SK-N-SH (cell line): Measurements from ENCODE around the gene CCDC14. TPM values are rescaled to one million over a fixed set of nuclear protein-coding genes. Genes with fewer than 3 reads are reported as not detected.

Source experiments
- CTCF ChIA-PET: fragments of 300-600, 350-600 bp; formaldehyde crosslinking; extraction: SDS; loops from one replicate; lab custom pipeline; 2021; lab: Yijun Ruan, JAX
- POLR2A ChIA-PET: fragments of 350-600 bp; sonication (Branson Sonifier 250); formaldehyde crosslinking; extraction: SDS; loops from one replicate; lab custom pipeline; 2020; ENCODE audit warnings: antibody characterized with exemption, inconsistent platforms; lab: Yijun Ruan, JAX
- DNase-seq: peaks from one replicate; pipeline ENCODE4 v3.0.0; 2012
- H2AFZ ChIP-seq: fragments of 200-600 bp; sonication (generic); 2 replicates; pipeline ENCODE4 v1.8.1; 2016; ENCODE audit warnings: antibody characterized with exemption, mild to moderate bottlenecking, low read depth
- H3F3A ChIP-seq: fragments of 200-600 bp; sonication (generic); replicated peaks from 2 replicates; pipeline ENCODE3; 2016; ENCODE audit warnings: antibody characterized with exemption, mild to moderate bottlenecking; ENCODE audit not compliant: insufficient read depth
- H3K27ac ChIP-seq, 2 experiments: fragments of 200-500 bp in 1 of 2; fragments of 200-600 bp in 1 of 2; sonication (Bioruptor generic) in 1 of 2; sonication (generic), shearing (Covaris generic) in 1 of 2; 2 replicates each; pipeline versions ENCODE4 v1.5.1 to v1.6.1; 2014 to 2016; ENCODE audit warnings: low read depth in 2 of 2, inconsistent platforms in 1 of 2, low read length in 1 of 2, mild to moderate bottlenecking in 1 of 2, mixed read lengths in 1 of 2
- H3K27me3 ChIP-seq: fragments of 200-600 bp; sonication (generic), shearing (Covaris generic); 2 replicates; pipeline ENCODE4 v1.6.1; 2016; ENCODE audit warnings: mixed run types; ENCODE audit not compliant: insufficient read depth
- H3K36me3 ChIP-seq, 2 experiments: fragments of 200-500 bp in 1 of 2; fragments of 200-600 bp in 1 of 2; sonication (Bioruptor generic) in 1 of 2; sonication (generic) in 1 of 2; replicated peaks in 1 of 2; 2 replicates each; pipeline versions ENCODE3 to v1.5.1; 2014 to 2016; ENCODE audit warnings: low read length in 1 of 2, mild to moderate bottlenecking in 1 of 2; ENCODE audit not compliant: insufficient read depth in 2 of 2, control insufficient read depth in 1 of 2
- H3K4me1 ChIP-seq, 2 experiments: fragments of 200-500 bp in 1 of 2; fragments of 200-600 bp in 1 of 2; sonication (Bioruptor generic) in 1 of 2; sonication (generic), shearing (Covaris generic) in 1 of 2; 2 replicates each; pipeline versions ENCODE4 v1.5.1 to v1.6.1; 2014 to 2016; ENCODE audit warnings: low read depth in 1 of 2, low read length in 1 of 2, mixed run types in 1 of 2; ENCODE audit not compliant: insufficient read depth in 2 of 2, control insufficient read depth in 1 of 2
- H3K4me2 ChIP-seq: fragments of 200-600 bp; sonication (generic), shearing (Covaris generic); 2 replicates; pipeline ENCODE4 v1.6.1; 2017; ENCODE audit warnings: mixed run types
- H3K4me3 ChIP-seq, 2 experiments: fragments of 200-500 bp in 1 of 2; fragments of 200-600 bp in 1 of 2; sonication (Bioruptor generic) in 1 of 2; sonication (generic), shearing (Covaris generic) in 1 of 2; 2 replicates each; pipeline versions ENCODE4 v1.5.1 to v1.8.1; 2014 to 2016; ENCODE audit warnings: low read depth in 2 of 2, inconsistent platforms in 1 of 2, low read length in 1 of 2, mild to moderate bottlenecking in 1 of 2, mixed read lengths in 1 of 2, moderate library complexity in 1 of 2
- H3K79me2 ChIP-seq: fragments of 200-600 bp; sonication (generic); 2 replicates; pipeline ENCODE4 v1.8.1; 2017; ENCODE audit warnings: mild to moderate bottlenecking; ENCODE audit not compliant: insufficient read depth
- H3K9ac ChIP-seq: fragments of 200-600 bp; sonication (generic); 2 replicates; pipeline ENCODE4 v1.6.1; 2017; ENCODE audit warnings: mixed run types
- H3K9me2 ChIP-seq: fragments of 200-600 bp; sonication (generic); 2 replicates; pipeline ENCODE4 v1.6.1; 2017; ENCODE audit warnings: mixed run types
- H3K9me3 ChIP-seq: fragments of 200-600 bp; sonication (generic); 2 replicates; pipeline ENCODE4 v1.6.1; 2017; ENCODE audit warnings: mixed run types, mild to moderate bottlenecking, moderate library complexity
- H4K20me1 ChIP-seq: fragments of 200-600 bp; sonication (generic); 2 replicates; pipeline ENCODE4 v1.6.1; 2017; ENCODE audit warnings: mild to moderate bottlenecking, mixed run types; ENCODE audit not compliant: insufficient read depth
- CHD2 ChIP-seq: fragments of 150-350 bp; IDR thresholded peaks from 2 replicates; pipeline ENCODE4 v1.6.1; 2018; ENCODE audit warnings: low read length; ENCODE audit not compliant: partially characterized antibody
- FOXJ3 ChIP-seq: sonication (generic); formaldehyde crosslinking; IDR thresholded peaks from 2 replicates; pipeline ENCODE4 v1.5.1; 2020; ENCODE audit warnings: mild to moderate bottlenecking, missing genetic modification reagents
- GABPA ChIP-seq: IDR thresholded peaks from 2 replicates; pipeline ENCODE4 v1.4.0; 2012; ENCODE audit warnings: low read depth, mild to moderate bottlenecking
- JUND ChIP-seq: IDR thresholded peaks from 2 replicates; pipeline ENCODE4 v1.4.0; 2012
- MXI1 ChIP-seq: IDR thresholded peaks from 2 replicates; pipeline ENCODE4 v1.6.1; 2012; ENCODE audit warnings: mild to moderate bottlenecking, low read depth, low read length, improper control_type of control experiment
- POLR2AphosphoS5 ChIP-seq: IDR thresholded peaks from 2 replicates; pipeline ENCODE4 v1.6.1; 2012; ENCODE audit warnings: low read depth, low read length
- RAD21 ChIP-seq: IDR thresholded peaks from 2 replicates; pipeline ENCODE4 v1.6.1; 2012; ENCODE audit warnings: mild to moderate bottlenecking, low read length
- RCOR1 ChIP-seq: fragments of 150-350 bp; IDR thresholded peaks from 2 replicates; pipeline ENCODE4 v1.6.1; 2017; ENCODE audit warnings: antibody characterized with exemption, low read length
- RXRA ChIP-seq: IDR thresholded peaks from 2 replicates; pipeline ENCODE4 v1.4.0; 2012; ENCODE audit warnings: low read depth, mild to moderate bottlenecking, borderline replicate concordance
- SIN3A ChIP-seq: IDR thresholded peaks from 2 replicates; pipeline ENCODE4 v1.6.1; 2012; ENCODE audit warnings: low read depth, mild to moderate bottlenecking, low read length, moderate library complexity, borderline replicate concordance
- SMC3 ChIP-seq: IDR thresholded peaks from 2 replicates; pipeline ENCODE4 v1.6.1; 2012; ENCODE audit warnings: low read depth, low read length, improper control_type of control experiment
- TAF1 ChIP-seq: IDR thresholded peaks from 2 replicates; pipeline ENCODE4 v1.6.1; 2012; ENCODE audit warnings: low read depth, mild to moderate bottlenecking, low read length, moderate library complexity, borderline replicate concordance
- TCF12 ChIP-seq: IDR thresholded peaks from 2 replicates; pipeline ENCODE4 v1.4.0; 2012
- TEAD4 ChIP-seq: IDR thresholded peaks from 2 replicates; pipeline ENCODE4 v1.4.0; 2012; ENCODE audit warnings: mild to moderate bottlenecking, borderline replicate concordance; ENCODE audit not compliant: insufficient read depth
- WGBS: methylation state at CpG from one replicate; pipeline ENCODE4 v1.1.6; 2017; ENCODE audit warnings: low lambda C conversion rate; 5-methylcytosine and 5-hydroxymethylcytosine counted together
- polyA plus RNA-seq, 3 experiments: library from polyadenylated mRNA; depleted of rRNA; stranded (reverse); fragments of >200 nt; gene quantifications; 2 replicates each; pipeline ENCODE4 v1.2.3, GENCODE V29; 2012
- TF ChIP-seq, protein P1 (sequence below): fragments of 200-600 bp; sonication (generic); IDR thresholded peaks from 2 replicates; pipeline ENCODE4 v1.6.1; 2017; ENCODE audit warnings: antibody characterized with exemption, mild to moderate bottlenecking, moderate library complexity
- TF ChIP-seq, protein P2 (sequence below): fragments of 150-350 bp; IDR thresholded peaks from 2 replicates; pipeline ENCODE4 v1.6.1; 2017; ENCODE audit warnings: antibody characterized with exemption, low read length, low read depth, borderline replicate concordance
- TF ChIP-seq, protein P3 (sequence below): IDR thresholded peaks from 2 replicates; pipeline ENCODE4 v1.4.0; 2012; ENCODE audit warnings: low read depth
- TF ChIP-seq, protein P4 (sequence below): IDR thresholded peaks from 2 replicates; pipeline ENCODE4 v1.4.0; 2012; ENCODE audit warnings: low read depth, borderline replicate concordance
- TF ChIP-seq, protein P5 (sequence below): IDR thresholded peaks from 2 replicates; pipeline ENCODE4 v1.6.1; 2012; ENCODE audit warnings: mild to moderate bottlenecking, low read depth, low read length, moderate library complexity

The CCDC14 gene
- polyA plus RNA-seq, 1 of the 3 experiments (the other 2 are of a cell fraction): 147 TPM

DNA sequence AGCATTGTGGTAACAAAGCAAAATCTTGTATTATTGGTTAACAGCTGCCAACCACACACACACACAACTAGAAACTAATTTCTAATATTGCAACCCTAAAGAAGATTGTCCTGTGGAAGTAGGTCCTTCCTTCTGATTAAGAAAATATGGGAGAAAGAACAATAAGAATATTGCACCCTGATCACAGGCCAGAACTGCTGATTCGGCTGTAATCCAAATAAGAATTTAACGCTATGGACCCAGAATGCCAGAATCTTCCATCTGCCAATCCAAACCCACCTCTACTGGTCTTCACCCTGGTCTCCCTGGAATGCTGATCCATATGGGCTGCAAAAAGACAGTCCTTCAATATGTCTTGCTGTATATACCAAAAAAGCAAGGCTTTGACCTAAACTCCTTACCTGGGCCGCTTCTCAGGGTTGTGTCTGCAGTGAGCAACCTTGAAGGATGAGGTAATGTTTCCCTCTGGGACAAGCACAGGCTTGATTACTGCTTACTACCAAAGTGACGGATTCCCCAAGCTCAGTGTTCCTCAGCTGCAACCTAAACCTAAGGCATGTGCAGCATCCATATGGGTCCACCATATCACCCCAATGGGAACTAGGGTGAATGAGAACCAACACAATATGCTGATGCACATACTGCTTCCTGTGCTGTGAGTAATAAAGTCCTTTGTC is 8.0 kb downstream of the CCDC14 start:
- WGBS: 95% methylated on average over 4 of the region's 4 CpGs

More for the DNA sequence above, 8.0 kb downstream of the CCDC14 start:
- no peaks in the 10 kb centered on the region for H3K27me3 ChIP-seq
- H4K20me1 ChIP-seq: no peaks in the 10 kb centered on the region
- TF ChIP-seq RCOR1 (no peak), JUND (no peak), CHD2 (no peak), MXI1 (no peak), SIN3A (no peak), RXRA (no peak), TCF12 (no peak), SMC3 (no peak), RAD21 (no peak), POLR2AphosphoS5 (no peak), FOXJ3 (CRISPR knock-in tag) (no peak), TEAD4 (no peak), TAF1 (no peak), GABPA (no peak)
- TF ChIP-seq, protein P1, sequence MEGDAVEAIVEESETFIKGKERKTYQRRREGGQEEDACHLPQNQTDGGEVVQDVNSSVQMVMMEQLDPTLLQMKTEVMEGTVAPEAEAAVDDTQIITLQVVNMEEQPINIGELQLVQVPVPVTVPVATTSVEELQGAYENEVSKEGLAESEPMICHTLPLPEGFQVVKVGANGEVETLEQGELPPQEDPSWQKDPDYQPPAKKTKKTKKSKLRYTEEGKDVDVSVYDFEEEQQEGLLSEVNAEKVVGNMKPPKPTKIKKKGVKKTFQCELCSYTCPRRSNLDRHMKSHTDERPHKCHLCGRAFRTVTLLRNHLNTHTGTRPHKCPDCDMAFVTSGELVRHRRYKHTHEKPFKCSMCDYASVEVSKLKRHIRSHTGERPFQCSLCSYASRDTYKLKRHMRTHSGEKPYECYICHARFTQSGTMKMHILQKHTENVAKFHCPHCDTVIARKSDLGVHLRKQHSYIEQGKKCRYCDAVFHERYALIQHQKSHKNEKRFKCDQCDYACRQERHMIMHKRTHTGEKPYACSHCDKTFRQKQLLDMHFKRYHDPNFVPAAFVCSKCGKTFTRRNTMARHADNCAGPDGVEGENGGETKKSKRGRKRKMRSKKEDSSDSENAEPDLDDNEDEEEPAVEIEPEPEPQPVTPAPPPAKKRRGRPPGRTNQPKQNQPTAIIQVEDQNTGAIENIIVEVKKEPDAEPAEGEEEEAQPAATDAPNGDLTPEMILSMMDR: no peak
- TF ChIP-seq, protein P2, sequence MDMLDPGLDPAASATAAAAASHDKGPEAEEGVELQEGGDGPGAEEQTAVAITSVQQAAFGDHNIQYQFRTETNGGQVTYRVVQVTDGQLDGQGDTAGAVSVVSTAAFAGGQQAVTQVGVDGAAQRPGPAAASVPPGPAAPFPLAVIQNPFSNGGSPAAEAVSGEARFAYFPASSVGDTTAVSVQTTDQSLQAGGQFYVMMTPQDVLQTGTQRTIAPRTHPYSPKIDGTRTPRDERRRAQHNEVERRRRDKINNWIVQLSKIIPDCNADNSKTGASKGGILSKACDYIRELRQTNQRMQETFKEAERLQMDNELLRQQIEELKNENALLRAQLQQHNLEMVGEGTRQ: no peak
- TF ChIP-seq, protein P3, sequence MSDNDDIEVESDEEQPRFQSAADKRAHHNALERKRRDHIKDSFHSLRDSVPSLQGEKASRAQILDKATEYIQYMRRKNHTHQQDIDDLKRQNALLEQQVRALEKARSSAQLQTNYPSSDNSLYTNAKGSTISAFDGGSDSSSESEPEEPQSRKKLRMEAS: no peak
- TF ChIP-seq, protein P4, sequence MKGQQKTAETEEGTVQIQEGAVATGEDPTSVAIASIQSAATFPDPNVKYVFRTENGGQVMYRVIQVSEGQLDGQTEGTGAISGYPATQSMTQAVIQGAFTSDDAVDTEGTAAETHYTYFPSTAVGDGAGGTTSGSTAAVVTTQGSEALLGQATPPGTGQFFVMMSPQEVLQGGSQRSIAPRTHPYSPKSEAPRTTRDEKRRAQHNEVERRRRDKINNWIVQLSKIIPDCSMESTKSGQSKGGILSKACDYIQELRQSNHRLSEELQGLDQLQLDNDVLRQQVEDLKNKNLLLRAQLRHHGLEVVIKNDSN: no peak
- TF ChIP-seq, protein P5, sequence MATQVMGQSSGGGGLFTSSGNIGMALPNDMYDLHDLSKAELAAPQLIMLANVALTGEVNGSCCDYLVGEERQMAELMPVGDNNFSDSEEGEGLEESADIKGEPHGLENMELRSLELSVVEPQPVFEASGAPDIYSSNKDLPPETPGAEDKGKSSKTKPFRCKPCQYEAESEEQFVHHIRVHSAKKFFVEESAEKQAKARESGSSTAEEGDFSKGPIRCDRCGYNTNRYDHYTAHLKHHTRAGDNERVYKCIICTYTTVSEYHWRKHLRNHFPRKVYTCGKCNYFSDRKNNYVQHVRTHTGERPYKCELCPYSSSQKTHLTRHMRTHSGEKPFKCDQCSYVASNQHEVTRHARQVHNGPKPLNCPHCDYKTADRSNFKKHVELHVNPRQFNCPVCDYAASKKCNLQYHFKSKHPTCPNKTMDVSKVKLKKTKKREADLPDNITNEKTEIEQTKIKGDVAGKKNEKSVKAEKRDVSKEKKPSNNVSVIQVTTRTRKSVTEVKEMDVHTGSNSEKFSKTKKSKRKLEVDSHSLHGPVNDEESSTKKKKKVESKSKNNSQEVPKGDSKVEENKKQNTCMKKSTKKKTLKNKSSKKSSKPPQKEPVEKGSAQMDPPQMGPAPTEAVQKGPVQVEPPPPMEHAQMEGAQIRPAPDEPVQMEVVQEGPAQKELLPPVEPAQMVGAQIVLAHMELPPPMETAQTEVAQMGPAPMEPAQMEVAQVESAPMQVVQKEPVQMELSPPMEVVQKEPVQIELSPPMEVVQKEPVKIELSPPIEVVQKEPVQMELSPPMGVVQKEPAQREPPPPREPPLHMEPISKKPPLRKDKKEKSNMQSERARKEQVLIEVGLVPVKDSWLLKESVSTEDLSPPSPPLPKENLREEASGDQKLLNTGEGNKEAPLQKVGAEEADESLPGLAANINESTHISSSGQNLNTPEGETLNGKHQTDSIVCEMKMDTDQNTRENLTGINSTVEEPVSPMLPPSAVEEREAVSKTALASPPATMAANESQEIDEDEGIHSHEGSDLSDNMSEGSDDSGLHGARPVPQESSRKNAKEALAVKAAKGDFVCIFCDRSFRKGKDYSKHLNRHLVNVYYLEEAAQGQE: no peak
- H3K4me1 ChIP-seq: peaks cover under 1% of the 10 kb centered on the region in 2 experiments; a peak in 1 of 4 replicates
- no peaks in the 10 kb centered on the region for H3K9me2 ChIP-seq
- H2AFZ ChIP-seq: no peak overlapping the region
- H3K4me3 ChIP-seq: no peak overlapping the region
- H3K27ac ChIP-seq: no peak overlapping the region
- no peak for DNase-seq
- H3K9ac ChIP-seq: no peak overlapping the region
- peaks cover 81 to 85% of the 10 kb centered on the region in 2 experiments for H3K36me3 ChIP-seq
- H3K4me2 ChIP-seq: no peak overlapping the region
- H3F3A ChIP-seq: peaks cover 11% of the 10 kb centered on the region
- no peaks in the 10 kb centered on the region for H3K9me3 ChIP-seq
- H3K79me2 ChIP-seq: peaks cover 32% of the 10 kb centered on the region
- POLR2A ChIA-PET: no interaction called here
- CTCF ChIA-PET: no interaction called here
